ENCODE results near the gene CDK12.

GRCh38 chr17:39483506-39483905 lies 22.2 kb downstream of the CDK12 start:
- TF ChIP-seq, protein P1, sequence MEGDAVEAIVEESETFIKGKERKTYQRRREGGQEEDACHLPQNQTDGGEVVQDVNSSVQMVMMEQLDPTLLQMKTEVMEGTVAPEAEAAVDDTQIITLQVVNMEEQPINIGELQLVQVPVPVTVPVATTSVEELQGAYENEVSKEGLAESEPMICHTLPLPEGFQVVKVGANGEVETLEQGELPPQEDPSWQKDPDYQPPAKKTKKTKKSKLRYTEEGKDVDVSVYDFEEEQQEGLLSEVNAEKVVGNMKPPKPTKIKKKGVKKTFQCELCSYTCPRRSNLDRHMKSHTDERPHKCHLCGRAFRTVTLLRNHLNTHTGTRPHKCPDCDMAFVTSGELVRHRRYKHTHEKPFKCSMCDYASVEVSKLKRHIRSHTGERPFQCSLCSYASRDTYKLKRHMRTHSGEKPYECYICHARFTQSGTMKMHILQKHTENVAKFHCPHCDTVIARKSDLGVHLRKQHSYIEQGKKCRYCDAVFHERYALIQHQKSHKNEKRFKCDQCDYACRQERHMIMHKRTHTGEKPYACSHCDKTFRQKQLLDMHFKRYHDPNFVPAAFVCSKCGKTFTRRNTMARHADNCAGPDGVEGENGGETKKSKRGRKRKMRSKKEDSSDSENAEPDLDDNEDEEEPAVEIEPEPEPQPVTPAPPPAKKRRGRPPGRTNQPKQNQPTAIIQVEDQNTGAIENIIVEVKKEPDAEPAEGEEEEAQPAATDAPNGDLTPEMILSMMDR (IDR thresholded peaks at IDR 0.05): no peak
- no peak for TF ChIP-seq POLR2A (IDR thresholded peaks at IDR 0.05)

All from vagina (tissue), 2 donors.